Stimulated activated CD4-positive, alpha-beta T cell treated with anti-CD3 and anti-CD28 coated beads, Interleukin-12 subunit alpha, Interleukin-12 subunit beta, amount 100 ng/mL, for 48 hours (primary cell): ENCODE results near the gene SCAI.
"Not testable (repeated sequence)": the region's sequence is repeated elsewhere in the genome, so short reads cannot be mapped to it uniquely, and the experiment has no call there.

ENCODE experiments used
- DNase-seq, 3 donors: peaks; one replicate each; pipeline ENCODE4 v3.0.0-alpha.2; 2020; ENCODE audit warnings: low read depth in 2 of 3, low spot score in 1 of 3

The SCAI gene

DNA sequence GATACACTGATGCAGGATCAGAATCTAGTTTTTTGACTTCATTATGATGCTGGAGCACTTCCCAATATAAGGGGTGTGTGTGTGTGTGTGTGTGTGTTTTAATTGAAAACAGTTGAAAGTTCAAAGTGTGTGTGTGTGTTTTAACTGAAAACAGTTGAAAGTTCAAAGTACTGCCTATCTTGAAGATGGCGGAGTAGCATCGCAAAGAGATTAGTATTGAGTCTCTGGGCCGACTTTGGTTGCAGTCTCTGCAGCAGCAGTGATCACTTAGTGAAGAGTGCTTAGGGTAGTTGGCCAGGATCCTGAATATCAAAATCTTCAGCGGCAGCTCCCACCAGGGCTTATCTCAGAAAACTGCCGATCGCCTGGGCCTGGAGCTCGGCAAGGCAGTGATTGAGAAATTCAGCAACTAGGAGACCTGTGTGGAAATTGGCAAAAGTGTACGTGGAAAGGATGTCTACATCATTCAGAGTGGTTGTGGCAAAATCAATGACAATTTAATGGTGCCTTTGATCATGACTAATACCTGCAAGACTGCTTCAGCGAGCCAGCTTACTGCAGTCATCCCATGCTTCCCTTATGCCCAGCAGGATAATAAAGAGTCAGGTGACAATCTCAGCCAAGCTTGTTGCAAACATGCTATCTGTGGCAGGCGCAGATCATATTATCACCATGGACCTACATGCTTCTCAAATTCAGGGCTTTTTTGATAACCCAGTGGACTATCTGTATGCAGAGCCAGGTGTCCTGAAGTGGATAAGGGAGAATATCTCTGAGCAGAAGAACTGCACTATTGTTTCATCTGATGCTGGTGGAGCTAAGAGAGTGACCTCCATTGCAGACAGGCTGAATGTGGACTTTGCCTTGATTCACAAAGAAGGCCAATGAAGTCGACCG, 7.3 kb upstream of the SCAI start:
- DNase-seq, result no peak

- DNase-seq, result no peak
Measured at GRCh38 chr9:125147401-125147951, 4.1 kb upstream of the SCAI start.

DNA sequence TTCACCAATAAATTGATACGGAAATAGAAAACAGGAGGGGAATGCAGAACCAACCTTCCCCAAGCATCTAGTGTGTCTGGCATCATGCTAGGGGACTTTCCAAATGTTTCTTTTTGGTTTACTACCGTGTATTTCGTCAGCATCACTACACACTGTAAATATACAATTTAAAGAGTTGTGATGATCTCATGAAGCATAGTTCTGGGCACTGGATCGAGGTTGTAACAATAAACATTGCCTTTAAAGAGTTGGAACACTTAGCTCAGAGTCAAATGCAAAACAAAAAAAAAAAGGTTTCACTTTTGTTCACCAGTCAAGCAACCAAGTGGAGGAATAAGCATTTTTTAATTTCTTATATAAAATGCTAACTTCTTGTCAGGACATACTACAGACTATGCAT, 2.9 kb upstream of the SCAI start:
- no peak for DNase-seq

DNA sequence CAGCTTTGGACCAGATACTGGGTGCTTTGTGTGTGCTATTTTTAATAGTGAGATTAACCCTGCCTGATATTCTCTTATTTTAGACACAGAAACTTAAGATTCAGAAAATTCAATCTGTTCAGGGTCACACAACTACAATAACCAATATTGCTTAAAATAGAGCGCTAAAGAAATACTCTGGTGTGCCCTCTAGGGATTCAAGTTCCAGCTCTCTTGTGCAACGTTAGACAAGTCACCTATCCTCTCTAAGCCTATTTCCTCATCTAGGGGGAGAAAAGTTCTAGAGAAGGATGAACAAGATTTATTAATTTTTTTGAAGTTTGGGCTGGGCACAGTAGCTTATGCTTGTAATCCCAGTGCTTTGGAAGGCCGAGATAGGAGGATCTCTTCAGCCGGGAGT, 2.1 kb upstream of the SCAI start:
- DNase-seq, result no peak

DNA sequence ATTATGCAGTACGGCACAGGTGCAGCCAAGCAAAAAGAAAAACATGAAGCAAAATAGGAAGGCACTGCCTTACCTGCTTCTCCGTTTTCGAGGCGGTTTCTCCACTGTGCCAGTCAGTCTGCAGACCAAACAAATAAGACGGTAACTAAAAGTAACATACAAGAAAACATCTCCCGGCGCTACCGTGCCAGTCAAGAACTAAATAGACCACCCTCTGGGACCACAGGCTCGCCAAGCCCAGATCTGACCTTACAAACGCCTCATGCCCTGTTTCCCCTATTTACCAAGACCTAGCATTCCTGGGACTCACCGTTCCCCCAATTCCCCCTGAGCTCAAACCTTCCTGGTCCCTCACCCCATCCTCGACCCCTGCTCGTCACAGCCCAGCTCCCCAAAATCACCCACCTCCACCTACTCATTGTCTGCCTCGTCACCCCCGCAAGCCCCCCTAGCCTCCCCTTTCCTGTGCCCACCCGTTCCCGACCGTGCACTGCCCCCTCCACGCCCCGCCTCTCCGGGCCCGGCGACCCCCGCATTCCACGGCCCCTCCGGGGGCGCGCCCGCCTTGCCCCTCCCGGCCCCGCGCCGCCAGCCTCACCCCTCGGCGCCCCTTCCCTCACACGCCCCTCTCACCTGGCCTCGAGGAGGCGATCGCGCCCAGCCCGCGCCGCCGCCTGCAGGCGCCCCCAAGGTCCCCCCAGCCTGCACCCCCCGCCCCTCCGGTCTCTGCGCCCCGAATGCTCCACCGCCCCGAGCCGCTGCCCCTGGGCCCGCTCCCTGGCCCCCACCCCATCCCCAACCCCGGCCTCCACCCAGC, 560 bp downstream of the SCAI start:
- DNase-seq, result no peak

GRCh38 chr9:125141751-125142150, 1.6 kb downstream of the SCAI start:
- no peak for DNase-seq

DNA sequence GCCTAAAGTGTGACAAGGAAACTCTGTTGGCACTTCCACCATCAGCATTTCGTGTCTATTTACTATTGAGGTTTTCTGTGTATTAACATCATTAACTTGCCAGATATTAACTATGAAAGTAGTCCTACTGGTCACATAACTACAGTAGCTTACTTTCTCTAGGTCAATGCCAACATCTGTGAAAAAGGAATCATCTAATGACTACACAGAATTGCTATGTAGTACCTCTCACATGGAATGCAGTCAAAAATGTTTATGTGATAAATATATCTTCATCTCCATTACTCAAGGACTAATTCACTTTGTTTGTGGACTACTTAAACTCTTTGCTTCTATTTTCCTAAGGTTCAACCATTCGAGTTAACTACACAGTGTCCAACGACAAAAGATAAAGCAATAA, 2.1 kb downstream of the SCAI start:
- no peak for DNase-seq

- DNase-seq, result no peak
Measured at GRCh38 chr9:125140576-125140975, 2.8 kb downstream of the SCAI start.

DNA sequence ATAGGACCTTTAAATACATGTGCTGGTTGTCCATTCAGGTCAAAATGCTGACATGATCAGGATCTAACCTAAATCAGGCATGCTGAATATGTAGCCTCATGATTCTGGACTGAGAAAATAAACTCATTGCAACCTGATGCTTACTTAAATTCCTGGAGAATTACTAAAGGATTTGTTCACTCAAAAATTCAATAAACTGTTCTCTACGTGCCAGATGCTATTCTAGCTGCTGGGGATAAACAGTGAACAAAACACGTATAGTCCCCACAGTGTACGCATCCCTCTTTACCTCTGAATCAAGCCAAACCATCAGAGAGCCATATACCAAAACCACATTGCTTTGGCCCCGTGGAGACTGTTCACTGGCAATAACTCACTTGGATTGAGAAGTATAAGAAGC, 6.1 kb downstream of the SCAI start:
- no peak for DNase-seq

GRCh38 chr9:125134976-125135375, 8.4 kb downstream of the SCAI start:
- no peak for DNase-seq

GRCh38 chr9:125133403-125134329, 9.7 kb downstream of the SCAI start:
- DNase-seq, result no peak

- DNase-seq, result no peak
Measured at GRCh38 chr9:125131778-125132177, 11.6 kb downstream of the SCAI start.

DNA sequence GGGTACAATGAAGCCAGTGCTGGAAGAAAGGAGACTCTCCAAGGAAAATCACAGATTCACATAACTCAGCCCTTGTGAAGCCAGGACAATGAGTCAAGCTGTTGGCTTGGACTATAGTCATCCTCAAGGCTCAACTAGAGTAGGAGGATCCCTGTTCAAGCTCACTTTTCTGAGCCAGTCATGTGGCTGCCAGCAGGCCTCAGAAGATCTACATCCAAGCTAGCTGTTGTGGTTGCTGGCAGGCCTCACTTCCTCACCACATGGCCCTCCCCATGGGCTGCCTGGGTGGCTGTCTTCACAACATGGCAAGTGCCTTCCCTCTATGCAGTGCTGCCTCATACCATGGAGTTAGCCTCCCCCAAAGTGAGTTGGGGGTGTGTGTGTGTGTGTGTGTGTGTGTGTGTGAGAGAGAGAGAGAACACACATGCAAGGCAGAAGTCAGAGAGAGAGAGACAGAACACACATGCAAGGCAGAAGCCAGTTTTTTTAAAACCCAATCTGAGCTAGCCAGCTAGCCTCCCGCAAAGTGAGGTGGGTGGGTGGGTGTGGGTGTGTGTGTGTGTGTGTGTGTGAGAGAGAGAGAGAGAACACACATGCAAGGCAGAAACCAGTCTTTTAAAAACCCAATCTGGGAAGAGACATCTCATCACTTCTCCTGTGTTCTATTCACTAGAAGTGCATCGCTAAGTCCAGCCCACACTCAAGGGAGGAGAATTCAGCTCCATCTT, 17.1 kb downstream of the SCAI start:
- DNase-seq, result peak; percentile 56 to 73 (median 56)

GRCh38 chr9:125125523-125125922, 17.8 kb downstream of the SCAI start:
- DNase-seq, result no peak

DNA sequence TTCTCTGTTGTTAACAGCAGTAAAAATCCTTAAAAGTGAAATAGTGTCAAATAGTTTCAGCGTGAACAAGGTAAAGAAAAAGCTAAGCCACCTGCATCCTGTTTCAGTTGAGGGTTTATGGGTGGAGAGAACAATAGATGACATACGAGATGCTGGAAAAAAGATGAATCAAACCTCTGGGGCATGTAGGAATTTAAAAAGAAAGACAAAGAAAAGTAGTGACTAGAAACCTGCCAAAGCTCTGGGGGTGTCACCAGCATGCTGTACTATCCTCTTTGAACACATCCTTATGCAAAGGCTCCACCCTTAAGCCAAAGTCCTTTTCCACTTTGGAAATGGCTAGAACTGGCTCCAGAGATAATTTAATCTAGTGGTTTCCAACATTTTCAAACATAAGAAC, 22.2 kb downstream of the SCAI start:
- no peak for DNase-seq

DNA sequence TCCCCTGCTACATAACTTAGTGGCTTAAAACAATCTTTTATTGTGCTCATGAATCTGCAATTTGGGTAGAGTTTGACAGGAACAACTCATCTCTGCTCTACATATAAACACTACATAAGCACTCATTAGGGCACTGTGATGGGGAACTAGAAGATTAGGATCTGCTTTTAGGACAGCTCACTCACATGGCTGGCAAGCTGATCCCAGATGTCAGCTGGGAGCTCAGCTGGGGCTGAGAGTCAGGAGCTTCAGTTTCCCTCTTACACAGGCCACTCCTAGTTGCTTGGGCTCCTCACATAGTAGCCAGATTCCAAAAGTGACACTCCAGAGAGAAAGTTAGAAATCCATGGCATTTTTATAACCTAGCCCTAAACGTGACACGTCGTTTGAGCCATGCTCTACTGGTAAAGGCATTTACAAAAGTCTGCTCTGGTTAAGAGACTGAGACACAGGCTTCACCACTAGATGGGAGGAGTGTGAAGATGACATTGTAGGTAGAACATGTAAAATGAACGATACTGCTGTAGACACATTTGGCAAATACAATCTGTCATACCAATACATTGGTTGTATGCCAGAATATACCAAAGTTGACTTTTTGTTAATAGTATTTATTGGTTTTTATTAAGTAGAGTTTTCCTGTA, 23.6 kb downstream of the SCAI start:
- DNase-seq, result no peak

- DNase-seq, result not testable (repeated sequence)
Measured at GRCh38 chr9:125118696-125119095, 24.6 kb downstream of the SCAI start.

GRCh38 chr9:125114503-125114902, 28.8 kb downstream of the SCAI start:
- DNase-seq, result not testable (repeated sequence)

- no peak for DNase-seq
Measured at GRCh38 chr9:125110464-125110863, 32.9 kb downstream of the SCAI start.

GRCh38 chr9:125108541-125108940, 34.8 kb downstream of the SCAI start:
- not testable (repeated sequence) for DNase-seq
